HG03103 (cell line): ENCODE measurements around the gene DAAM2.

Experiments used
- ATAC-seq: cut with Tn5 transposase; IDR thresholded peaks from one replicate; pipeline ENCODE4 v1.9.1; 2021; ENCODE audit warnings: low read depth; ENCODE audit not compliant: unreplicated experiment

The DAAM2 gene

DNA sequence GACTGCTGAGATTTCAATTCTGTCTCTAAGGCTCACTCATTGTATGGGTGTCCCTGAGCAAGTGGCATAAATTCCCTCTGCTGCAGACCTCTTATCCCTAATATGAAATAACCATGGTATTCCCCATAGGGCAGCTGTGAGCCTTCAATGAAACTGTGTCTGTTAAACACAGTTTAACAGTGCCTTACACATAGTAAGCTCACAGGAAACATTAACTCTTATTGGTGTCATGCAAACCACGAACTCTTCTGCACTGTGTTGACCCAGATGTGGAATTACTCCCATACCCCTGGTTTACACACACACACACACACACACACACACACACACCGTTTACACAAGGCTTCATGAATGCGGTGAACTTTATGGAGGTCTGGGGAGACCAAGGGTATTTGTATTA is 23.2 kb downstream of the DAAM2 start:
- ATAC-seq, result no peak

DNA sequence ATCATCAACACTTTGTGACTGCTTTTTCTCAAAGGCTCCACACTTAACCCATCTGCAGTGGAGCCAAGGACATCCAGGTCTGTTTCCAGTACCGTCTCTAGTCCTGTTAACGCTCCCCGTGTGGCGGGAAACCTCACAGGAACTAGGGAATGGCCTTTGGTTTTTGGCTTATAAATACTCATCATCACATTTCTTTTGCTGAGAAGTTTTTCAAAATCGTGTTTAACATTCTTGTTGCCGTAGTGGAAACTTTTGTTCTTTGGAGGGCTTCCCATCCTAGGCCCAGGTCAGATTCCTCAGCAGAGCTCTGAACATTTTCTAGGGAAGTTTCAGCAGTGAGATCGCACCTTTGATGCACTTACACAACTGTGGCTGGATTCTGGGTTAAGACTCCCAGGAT is 24.6 kb downstream of the DAAM2 start:
- no peak for ATAC-seq

DNA sequence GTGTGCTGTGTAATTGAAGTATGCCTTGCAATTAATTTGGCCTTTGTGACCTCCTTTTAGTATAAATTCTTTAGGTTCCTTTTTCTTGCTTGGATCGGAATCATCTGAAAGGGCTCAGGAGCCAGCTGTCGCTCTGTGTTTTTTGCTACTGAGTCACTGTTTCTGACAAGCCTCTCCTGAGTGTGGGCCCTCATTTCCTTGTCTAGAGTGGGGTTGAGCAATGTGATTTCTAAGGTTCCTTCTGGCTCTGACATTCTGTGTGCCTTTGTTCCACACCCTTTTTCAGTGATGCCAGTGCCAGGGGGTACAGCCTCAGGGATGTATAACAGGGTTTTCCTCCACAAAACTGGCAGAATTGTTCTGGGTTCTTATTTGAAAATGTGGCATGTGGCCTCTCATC is 26.5 kb downstream of the DAAM2 start:
- ATAC-seq, result no peak

DNA sequence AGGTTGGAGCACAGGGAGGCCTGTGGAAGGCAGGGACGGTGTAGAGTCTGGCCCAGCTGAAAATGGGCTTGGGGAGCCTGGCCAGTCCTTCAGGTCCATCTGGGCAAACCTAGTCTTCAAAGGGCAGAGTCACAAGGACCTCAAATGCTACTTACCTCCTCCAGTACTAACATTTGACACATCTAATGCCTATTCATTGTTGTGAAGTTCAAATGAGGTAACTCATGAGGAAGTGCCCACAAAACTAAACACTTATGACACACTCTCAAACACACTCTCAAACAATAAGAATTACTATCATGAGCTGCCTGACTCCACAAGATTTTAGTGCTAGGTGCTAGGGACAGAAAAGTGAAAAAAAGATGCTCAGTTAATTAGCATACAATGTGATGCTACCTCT is 27.1 kb downstream of the DAAM2 start:
- ATAC-seq, result no peak

DNA sequence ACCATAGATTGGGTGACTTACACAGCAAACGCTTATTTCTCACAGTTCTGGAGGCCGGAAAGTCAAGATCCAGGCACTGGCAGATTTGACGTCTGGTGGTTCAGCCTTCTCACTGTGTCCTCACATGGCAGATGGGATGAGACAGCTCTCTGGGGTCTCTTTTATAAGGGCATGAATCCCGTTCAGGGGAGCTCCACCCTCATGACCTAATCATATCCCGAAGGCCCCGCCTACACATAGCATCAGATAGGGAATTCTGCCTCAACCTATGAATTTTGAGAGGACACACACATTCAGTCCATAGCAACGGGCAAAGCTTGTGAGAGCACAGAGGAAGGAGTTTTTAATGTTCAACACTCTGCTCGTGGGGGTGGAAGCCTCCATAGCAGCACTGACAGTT is 27.5 kb downstream of the DAAM2 start:
- no peak for ATAC-seq

DNA sequence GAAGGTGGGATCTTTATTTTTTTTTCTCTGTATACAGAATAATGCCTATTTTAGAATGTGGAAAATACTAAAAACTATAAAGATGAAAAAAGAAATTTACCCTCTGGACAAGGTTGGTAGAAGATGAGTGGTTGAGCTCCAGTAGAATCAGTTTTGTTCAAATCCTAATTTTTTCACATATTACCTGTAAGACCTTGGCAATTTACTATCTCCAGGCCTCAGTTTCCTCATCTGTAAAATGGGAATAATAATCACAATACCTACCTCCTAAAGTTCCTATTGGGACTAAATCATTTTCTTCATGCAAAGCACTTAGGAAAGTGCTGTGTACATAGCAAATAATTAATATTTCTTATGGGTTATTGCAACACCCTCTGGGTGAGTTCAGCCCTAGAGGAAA is 28.4 kb downstream of the DAAM2 start:
- no peak for ATAC-seq

DNA sequence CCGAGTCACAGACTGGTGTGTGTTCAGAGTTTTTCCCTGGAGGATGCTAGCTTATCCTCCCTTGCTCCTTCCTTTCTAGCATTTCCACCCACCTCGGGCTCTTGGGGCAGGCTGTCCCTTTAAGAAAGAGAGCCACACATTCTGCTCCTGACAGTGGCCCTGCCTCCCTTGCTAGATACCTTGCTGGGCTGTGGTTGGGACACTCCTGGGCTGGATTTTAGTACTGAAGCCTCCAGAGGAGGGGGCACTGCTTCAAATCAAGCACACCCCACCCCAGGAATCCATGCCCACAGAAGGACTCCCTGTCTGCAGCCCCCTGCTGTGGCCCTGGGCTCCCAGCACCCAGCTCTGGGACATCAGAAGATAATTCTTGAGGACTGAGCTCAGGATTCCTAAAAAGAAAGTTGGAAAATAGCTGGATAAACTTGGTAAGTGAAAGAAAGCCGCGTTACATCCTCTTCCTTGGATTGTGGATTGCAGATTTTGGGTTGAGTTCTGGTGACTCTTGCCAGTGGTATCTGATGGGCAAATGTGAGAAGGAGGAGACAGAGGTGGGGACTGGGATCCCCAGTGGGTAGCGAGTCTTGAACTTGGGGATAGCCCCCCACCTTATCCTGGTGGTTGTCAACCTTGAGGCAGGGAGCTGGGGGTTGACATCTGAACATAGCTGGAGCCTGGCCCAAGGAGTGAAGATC is 29.0 kb downstream of the DAAM2 start:
- no peak for ATAC-seq

DNA sequence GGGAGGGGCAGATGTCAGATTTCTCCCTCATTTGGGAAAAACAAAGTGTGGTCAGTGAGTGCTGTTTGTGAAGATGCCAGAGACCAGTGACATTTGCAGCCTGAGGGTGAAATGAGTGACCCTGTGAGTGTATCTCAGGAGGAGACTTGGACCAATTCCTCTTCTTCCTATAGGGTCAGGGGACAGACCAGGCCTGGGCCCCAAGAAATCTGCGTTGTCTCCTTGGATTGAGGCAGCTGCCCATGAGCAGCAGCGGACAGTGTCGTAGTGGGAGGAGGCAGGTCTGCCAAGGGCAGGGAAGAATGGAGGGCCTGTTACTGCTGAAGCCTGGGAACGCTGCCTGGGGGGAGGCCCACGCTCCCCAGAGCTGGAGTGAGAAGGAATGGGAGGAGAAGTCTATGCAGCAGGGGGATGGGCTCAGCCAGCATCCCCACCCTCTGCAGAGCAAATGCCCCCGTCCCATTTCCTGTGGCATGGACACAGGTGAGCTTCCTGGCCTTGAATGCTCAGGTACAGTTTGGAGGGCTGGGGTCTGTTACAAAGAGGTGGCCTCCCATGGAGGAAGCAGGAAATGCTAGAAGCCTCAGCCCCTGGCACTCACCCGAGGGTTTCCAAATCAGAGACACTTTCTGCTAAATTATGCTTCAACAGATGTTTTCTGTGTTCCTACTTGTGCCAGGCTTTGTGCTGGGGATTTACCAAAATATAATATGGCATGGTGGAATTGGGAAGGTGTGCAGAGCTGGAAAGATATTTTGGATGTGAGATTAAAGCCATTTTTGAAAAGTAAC is 29.8 kb downstream of the DAAM2 start:
- ATAC-seq, result no peak

DNA sequence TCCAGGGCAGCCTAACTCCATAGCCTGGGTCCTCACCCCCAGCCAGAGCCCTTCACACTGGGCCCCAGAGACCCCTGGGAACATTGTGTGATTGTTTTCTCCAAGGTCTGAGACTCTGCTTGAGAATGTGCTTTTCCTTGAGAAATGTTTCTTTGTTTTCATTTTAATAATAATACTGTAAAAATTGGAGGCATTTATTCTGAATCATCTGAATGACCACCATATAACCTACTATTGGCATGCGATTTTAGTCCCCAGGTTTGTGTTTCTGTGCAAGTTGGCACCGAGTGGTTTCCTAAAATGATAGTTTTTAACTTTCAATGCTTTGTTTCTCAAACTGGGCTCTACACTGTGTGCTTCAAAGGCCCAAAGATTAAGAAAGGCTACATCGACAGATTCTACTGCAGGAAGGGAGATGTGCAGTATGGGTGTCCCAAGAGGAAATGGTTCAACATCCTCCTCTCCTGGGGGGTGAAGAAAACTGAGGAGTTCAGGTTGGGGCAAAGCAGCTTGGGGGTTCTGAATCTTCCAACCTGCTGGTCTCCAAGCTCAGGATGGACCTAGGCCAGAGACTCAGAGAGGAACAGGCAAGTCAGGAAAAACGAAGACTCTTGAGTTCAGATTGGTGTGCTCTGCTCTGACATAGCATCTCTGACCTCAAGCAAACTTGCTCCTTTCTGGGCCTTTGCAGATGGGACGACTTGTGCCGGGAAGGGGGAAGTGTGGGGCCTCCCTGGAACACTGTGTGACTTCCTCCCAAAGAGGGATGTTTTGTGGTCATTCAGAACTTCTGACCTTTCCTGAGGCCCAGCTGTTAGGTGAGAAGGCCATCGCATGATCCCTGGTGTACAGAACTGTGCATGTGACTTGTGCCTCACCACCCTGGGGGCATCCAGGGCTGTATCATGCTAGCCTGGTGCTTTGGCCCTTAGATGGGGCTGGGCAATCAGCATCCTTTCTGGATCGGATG is 31.0 kb downstream of the DAAM2 start:
- ATAC-seq, result no peak

DNA sequence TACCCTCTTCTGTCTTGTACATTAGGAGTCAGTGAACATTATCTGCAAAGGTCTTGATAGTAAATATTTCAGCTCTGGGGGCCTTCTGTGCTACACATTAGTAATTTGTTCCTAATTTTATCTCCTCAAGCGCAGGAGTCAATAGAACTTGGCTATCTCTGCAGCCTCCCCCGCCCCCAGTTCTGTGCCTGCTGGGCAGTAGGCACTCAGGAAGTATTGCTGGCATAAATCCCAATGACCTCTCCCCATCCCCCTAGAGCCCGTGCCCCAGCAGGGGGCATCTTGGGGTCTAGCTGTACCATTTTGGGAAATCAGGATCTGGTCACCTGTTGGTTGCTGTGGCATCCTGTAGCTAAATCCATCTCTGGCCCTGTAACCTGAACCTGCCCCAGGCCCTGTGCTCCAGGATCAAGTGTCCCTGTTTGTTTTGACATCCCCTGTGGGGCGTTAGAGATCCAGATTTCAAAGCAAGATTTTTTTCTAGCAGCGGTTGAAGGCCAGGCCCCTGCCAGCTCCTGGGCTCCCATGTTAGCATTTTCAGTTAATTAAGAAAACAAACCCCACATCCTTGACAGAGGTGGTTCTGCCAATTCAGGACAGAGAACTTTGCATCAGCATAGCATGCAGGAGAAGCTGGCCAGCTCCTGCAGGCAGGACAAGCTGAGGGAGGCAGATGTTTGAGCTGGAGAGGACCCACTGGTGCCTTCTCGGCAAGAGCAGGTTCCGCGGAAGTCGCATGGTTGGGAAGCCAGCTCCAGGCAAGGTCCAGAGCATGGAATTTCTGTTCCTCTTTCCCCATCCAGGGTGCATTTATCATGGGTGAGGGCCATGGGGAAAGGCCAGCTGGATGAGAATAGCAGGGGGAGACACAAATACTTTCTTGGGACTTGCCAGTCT is 32.1 kb downstream of the DAAM2 start:
- ATAC-seq, result no peak

DNA sequence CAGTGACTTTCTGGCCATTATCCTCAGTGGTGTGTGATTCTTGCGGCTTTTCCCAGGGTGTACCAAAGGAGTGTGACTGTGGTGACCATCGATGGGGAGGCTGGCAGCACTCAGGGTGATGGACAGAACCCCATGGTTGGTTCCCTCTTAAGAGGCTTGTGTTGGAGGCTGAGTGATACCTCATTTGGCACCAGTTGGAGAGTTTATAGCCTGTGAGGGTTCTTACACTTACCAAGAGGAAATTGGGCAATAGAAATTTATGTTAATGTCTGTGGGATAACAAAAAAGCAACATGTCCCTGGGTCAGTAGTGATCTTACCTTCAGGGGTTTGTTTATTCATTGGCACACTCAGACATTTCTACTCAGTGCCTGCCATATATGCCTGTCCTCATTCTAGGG is 37.2 kb downstream of the DAAM2 start:
- ATAC-seq, result no peak

DNA sequence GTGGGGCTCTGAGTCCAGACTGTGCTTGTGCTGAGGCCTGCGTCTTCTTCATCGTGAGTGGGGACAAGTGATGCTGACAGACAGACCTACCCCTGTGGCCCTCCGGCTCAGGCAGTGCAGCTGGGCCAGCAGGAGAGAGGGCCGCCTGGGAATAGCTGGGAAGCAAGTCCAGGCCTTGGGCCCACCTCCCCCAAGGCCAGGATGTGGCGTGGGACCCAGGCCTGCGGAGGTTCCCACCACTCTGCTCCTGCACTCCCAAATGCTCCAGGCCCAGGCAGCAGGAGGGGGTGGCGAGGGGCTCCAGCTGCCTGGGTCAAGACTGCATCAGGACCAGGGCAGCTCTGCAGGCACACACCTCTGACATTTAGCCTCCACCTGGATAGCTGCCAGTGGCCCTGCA is 38.3 kb downstream of the DAAM2 start:
- no peak for ATAC-seq

DNA sequence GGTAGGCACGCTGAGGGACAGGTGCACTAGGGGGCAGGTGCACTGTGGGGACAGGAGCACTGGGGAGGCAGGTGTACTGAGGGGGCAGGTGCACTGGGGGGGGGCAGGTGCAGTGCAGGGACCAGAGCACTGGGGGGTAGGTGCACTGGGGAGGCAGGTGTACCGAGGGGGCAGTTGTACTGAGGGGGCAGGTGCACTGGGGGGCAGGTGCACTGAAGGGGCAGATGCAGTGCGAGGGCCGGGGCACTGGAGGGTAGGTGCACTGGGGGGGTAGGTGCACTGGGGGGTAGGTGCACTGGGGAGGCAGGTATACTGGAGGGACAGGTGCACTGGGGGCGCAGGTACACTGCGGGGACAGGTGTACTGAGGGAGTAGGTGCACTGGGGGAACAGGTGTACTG is 39.5 kb downstream of the DAAM2 start:
- ATAC-seq, result no peak

DNA sequence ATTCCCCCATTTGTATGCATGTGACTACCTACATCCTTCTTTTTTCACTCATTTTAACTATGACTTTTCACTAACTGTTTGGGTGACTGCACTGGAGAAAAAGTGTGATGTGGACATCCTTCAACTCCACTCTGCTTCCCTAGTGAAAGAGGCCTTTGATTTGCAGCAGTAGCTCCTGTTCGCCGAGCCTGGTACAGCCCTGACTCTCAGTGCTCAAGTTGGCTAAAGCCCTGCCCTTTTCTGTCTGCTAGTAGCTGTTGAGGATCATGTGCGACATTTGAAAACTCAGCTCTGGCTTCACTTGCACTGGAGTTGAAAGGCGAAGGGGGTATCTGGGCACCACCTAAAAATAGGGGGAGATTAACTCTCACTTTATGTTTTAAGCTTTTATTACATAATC is 42.1 kb downstream of the DAAM2 start:
- ATAC-seq, result no peak

DNA sequence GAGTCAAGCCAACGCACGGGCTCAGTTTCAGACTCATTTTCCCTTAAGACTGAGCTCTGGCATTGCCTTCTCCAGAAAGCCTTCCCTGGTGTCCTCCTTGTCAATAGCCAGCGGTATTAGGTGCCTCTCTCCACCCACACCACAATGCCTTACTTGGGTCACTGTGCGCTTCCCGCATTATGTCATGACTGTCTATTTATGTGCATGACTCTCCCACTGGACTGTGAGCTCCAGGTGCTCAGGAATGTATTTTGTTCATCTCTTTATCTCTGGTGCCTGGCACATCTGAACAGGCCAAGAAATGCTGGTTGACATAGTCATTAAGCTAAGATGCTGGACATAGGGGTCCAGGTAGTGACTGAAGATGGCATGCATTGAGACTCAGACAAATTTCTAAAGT is 42.7 kb downstream of the DAAM2 start:
- no peak for ATAC-seq

DNA sequence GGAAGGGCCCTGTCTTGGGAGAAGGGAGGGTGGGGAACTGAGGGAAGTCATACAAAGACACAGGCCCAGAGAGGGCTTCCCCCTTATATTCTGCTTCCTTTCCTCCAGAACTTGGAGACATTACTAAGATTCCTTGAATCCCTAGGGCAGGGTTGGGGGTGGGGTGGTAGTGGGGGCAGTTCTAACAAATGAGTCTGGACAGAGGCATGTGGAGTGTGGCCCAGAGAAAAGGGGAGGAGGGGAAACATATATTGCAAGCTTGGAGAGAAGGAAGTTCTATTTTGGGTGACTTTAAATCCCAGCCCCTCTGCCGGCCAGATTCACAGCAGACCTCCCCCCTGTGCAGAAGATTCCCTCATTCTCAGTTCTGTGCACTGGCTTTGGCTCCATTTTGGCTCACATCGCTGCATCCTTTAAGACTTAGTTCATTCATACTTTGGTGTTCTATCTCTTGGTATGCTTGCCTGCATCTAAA is 43.7 kb downstream of the DAAM2 start:
- ATAC-seq, result no peak

DNA sequence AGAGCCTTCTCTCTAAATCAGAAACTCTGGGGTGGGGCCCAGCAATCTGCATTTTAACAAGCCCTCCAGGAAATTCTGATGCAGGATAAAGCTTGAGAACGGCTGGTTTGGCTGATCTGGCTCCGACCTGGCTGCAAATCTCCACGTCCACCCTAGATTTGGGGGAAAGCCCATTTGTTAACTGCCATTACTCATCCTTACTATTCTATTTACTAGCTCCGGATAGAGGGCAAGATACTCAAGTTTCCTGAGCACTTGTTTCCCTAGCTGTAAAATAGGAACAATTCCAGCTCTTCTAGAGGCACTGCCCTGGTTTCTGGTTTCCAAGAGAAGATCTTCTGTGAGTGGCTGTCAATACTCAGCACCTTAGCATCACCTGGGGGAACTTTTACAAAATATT is 44.4 kb downstream of the DAAM2 start:
- ATAC-seq, result no peak

DNA sequence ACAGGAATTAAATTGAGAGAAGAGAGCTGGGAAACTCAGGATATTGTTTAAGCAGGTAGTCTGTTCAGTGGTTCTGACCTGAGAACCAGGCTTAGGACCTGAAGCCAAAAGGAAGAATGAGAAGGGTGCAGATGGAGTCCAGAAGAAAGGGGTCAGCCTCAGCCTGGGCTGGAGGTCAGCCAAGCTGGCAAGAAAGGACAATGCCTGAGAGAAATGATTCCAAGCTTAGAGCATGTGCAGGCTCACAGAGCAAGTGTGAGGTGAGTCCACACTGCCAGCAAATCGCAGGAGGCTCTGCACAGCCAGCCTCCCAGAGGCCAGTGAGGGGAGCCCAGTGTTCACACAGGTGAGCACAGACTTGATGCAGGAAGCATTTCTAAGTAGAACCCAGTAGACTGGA is 47.3 kb downstream of the DAAM2 start:
- ATAC-seq, result no peak

DNA sequence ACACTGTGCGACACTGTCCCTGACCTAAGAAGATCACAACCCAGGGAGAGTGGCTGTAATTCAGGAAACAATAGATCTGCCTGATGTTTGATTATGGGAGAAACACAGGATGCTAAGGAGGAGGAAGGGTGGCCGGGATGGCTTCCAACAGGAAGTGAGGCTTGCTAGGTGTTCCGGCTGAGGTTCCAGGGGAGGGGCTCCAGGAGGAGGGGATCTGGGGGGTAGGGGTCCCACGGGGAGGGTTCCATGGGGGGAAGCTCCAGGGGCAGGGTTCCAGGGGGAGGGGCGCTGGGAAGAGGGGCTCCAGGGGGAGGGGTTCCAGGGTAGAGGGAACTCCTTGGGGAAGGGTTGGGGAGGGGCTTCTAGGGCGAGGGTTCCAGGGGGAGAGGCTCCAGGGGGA is 48.6 kb downstream of the DAAM2 start:
- no peak for ATAC-seq

DNA sequence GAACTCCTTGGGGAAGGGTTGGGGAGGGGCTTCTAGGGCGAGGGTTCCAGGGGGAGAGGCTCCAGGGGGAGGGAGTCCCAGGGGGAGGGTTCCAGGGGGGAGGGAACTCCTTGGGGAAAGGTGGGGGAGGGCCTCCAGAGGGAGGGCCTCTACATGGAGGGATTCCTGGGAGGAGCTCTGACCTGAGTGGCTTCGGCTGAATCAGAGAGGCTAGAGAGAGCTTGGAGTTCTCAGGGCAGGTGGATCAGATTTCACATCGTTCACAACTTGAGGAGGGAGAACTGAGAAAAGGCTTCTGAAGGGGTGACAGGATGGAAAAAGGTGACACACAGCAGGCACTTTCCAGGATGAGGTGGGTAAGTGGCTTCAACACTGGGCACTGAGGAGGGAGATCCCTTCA is 49.1 kb downstream of the DAAM2 start:
- no peak for ATAC-seq
